HEK293 (cell line): Measurements from ENCODE around the gene KCNF1.
A peak's percentile ranks its signal among the peaks of the same experiment; 100 is the strongest.

ENCODE experiments used
- CTCF ChIA-PET: fragments of 350-600 bp; formaldehyde crosslinking; extraction: SDS; loops from one replicate; lab custom pipeline; 2021; ENCODE audit warnings: antibody characterized with exemption; lab: Yijun Ruan, JAX
- POLR2A ChIA-PET: fragments of 300-600 bp; formaldehyde crosslinking; extraction: SDS; loops from one replicate; lab custom pipeline; 2020; ENCODE audit warnings: antibody characterized with exemption, inconsistent platforms; lab: Yijun Ruan, JAX
- H3K27ac ChIP-seq: fragments of 200-500 bp; sonication (Bioruptor generic); 2 replicates; pipeline ENCODE4 v1.5.1; 2014; ENCODE audit warnings: low read depth, low read length, control low read depth, inconsistent platforms; ENCODE audit errors: extremely low read depth
- H3K36me3 ChIP-seq, 2 experiments: fragments of 200-500 bp in 1 of 2; sonication (Bioruptor generic) in 1 of 2; 1 replicate in 1 of 2; 2 replicates in 1 of 2; pipeline ENCODE4 v1.5.1; 2014 to 2017; ENCODE audit warnings: inconsistent platforms in 2 of 2, low read length in 2 of 2; ENCODE audit not compliant: control insufficient read depth in 2 of 2, insufficient read depth in 1 of 2
- H3K4me1 ChIP-seq: fragments of 200-500 bp; sonication (Bioruptor generic); 2 replicates; pipeline ENCODE4 v1.5.1; 2014; ENCODE audit warnings: mild to moderate bottlenecking, low read length, inconsistent platforms; ENCODE audit not compliant: control insufficient read depth, insufficient read depth
- H3K4me3 ChIP-seq: 2 replicates; pipeline ENCODE4 v1.5.1; 2011; ENCODE audit warnings: low read depth, mild to moderate bottlenecking, control low read depth, low read length, moderate library complexity
- H3K9me3 ChIP-seq: fragments of 200-500 bp; sonication (Bioruptor generic); 2 replicates; pipeline ENCODE4 v1.5.1; 2014; ENCODE audit warnings: low read depth, low read length, inconsistent platforms; ENCODE audit not compliant: control insufficient read depth, insufficient read depth
- BCL11B ChIP-seq: fragments of 450-650 bp; formaldehyde crosslinking; IDR thresholded peaks from 2 replicates; pipeline ENCODE4 v1.5.1; 2016; ENCODE audit warnings: low read depth, missing biosample characterization, missing genetic modification characterization
- GLIS2 ChIP-seq: fragments of 450-650 bp; formaldehyde crosslinking; IDR thresholded peaks from 2 replicates; pipeline ENCODE4 v1.5.1; 2016; ENCODE audit warnings: missing biosample characterization, missing genetic modification characterization
- ZBTB20 ChIP-seq: fragments of 450-650 bp; formaldehyde crosslinking; IDR thresholded peaks from 2 replicates; pipeline ENCODE4 v1.5.1; 2016; ENCODE audit warnings: missing biosample characterization, missing genetic modification characterization
- ZIC2 ChIP-seq: fragments of 450-650 bp; formaldehyde crosslinking; IDR thresholded peaks from 2 replicates; pipeline ENCODE4 v1.5.1; 2016; ENCODE audit warnings: missing biosample characterization, missing genetic modification characterization
- ZNF138 ChIP-seq: fragments of 450-650 bp; formaldehyde crosslinking; IDR thresholded peaks from 2 replicates; pipeline ENCODE4 v1.5.1; 2016; ENCODE audit warnings: missing biosample characterization, missing genetic modification characterization, borderline replicate concordance
- ZNF155 ChIP-seq: fragments of 450-650 bp; formaldehyde crosslinking; IDR thresholded peaks from 2 replicates; pipeline ENCODE4 v1.5.1; 2016; ENCODE audit warnings: missing biosample characterization, missing genetic modification characterization
- ZNF394 ChIP-seq: fragments of 450-650 bp; formaldehyde crosslinking; IDR thresholded peaks from 2 replicates; pipeline ENCODE4 v1.5.1; 2016; ENCODE audit warnings: missing biosample characterization, missing genetic modification characterization, mild to moderate bottlenecking, moderate library complexity, borderline replicate concordance
- ZNF404 ChIP-seq: fragments of 450-650 bp; formaldehyde crosslinking; IDR thresholded peaks from 2 replicates; pipeline ENCODE4 v1.5.1; 2017; ENCODE audit warnings: missing biosample characterization, missing genetic modification characterization
- ZNF555 ChIP-seq: fragments of 450-650 bp; formaldehyde crosslinking; conservative IDR thresholded peaks from 2 replicates; pipeline ENCODE4 v1.5.1; 2017; ENCODE audit warnings: missing biosample characterization, mild to moderate bottlenecking, missing genetic modification characterization, inconsistent platforms
- ZNF629 ChIP-seq: fragments of 450-650 bp; formaldehyde crosslinking; IDR thresholded peaks from 2 replicates; pipeline ENCODE4 v1.5.1; 2017; ENCODE audit warnings: missing biosample characterization, missing genetic modification characterization
- ZNF707 ChIP-seq: fragments of 450-650 bp; formaldehyde crosslinking; IDR thresholded peaks from 2 replicates; pipeline ENCODE4 v1.5.1; 2016; ENCODE audit warnings: missing biosample characterization, missing genetic modification characterization
- TF ChIP-seq, protein P1 (sequence below): fragments of 450-650 bp; formaldehyde crosslinking; IDR thresholded peaks from 2 replicates; pipeline ENCODE4 v1.5.1; 2016; ENCODE audit warnings: missing biosample characterization, missing genetic modification characterization
- TF ChIP-seq, protein P2 (sequence below): fragments of 450-650 bp; formaldehyde crosslinking; IDR thresholded peaks from 2 replicates; pipeline ENCODE4 v1.5.0; 2017; ENCODE audit warnings: missing biosample characterization, missing genetic modification characterization, borderline replicate concordance
- TF ChIP-seq, protein P3 (sequence below): fragments of 450-650 bp; formaldehyde crosslinking; IDR thresholded peaks from 2 replicates; pipeline ENCODE4 v1.5.1; 2016; ENCODE audit warnings: missing biosample characterization, missing genetic modification characterization
- TF ChIP-seq, protein P4 (sequence below): fragments of 450-650 bp; formaldehyde crosslinking; IDR thresholded peaks from 2 replicates; pipeline ENCODE4 v1.5.1; 2017; ENCODE audit warnings: missing biosample characterization, missing genetic modification characterization

The KCNF1 gene

DNA sequence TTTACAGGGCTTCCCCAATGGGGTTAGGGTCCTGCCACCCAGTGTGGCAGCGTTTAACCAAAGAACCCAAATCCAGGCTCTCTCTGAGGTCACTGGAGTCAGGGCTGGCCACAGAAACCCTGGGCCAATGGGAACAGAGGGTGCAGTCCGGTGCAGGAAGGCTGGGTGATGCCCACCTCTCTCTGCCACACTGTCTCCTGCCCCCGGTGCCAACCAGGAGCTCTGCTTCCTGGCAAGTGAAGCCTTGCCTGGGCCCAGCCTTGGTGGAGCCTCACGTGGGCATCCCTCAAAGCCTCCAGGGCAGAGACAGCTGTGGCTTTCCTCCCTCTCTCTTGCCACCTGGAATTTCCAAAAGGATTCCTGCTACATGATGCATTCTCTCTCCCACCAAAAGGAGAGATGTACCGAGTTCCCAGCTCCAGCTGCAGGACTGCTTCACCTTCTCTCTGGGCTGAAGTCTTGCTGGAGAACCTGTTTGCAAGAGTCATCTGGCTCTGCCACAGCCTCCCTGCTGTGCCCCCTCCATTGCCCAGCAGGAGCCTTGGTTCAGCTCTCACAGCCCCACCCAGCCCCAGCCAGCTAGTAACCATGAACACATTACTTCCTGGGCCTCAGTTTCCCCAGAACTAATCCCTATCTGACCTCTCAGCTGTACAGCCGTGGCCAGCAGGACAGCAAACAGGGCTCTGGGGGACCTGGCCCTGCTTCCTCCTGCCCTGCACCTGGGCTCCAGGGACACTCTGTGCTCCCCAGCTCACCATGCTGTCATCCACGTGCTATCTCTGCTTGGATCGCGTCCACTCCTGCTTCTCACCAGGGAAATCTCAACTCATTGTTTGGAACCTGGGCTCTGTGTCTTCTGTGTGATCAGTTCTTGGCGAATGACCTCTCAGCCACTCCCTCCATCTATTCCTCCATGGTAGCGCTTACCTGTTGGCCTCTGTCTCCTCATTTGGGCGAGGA lies 43.4 kb downstream of the KCNF1 start:
- Histone ChIP-seq H3K4me3 (no peak overlapping the region), H3K4me1 (no peaks in the 10 kb centered on the region), H3K36me3 (no peaks in the 10 kb centered on the region), H3K27ac (no peak overlapping the region), H3K9me3 (no peaks in the 10 kb centered on the region)
- CTCF ChIA-PET = no interaction called here
- TF ChIP-seq ZNF707 (tag by site-specific recombination) (no peak), ZNF394 (tag by site-specific recombination) (no peak), ZBTB20 (tag by site-specific recombination) (no peak), BCL11B (no peak), ZNF404 (tag by site-specific recombination) (no peak), ZIC2 (peak; percentile 53)
- TF ChIP-seq, protein P1, sequence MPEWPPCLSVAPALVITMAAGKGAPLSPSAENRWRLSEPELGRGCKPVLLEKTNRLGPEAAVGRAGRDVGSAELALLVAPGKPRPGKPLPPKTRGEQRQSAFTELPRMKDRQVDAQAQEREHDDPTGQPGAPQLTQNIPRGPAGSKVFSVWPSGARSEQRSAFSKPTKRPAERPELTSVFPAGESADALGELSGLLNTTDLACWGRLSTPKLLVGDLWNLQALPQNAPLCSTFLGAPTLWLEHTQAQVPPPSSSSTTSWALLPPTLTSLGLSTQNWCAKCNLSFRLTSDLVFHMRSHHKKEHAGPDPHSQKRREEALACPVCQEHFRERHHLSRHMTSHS (tag by site-specific recombination) = no peak
- POLR2A ChIA-PET = no interaction called here

DNA sequence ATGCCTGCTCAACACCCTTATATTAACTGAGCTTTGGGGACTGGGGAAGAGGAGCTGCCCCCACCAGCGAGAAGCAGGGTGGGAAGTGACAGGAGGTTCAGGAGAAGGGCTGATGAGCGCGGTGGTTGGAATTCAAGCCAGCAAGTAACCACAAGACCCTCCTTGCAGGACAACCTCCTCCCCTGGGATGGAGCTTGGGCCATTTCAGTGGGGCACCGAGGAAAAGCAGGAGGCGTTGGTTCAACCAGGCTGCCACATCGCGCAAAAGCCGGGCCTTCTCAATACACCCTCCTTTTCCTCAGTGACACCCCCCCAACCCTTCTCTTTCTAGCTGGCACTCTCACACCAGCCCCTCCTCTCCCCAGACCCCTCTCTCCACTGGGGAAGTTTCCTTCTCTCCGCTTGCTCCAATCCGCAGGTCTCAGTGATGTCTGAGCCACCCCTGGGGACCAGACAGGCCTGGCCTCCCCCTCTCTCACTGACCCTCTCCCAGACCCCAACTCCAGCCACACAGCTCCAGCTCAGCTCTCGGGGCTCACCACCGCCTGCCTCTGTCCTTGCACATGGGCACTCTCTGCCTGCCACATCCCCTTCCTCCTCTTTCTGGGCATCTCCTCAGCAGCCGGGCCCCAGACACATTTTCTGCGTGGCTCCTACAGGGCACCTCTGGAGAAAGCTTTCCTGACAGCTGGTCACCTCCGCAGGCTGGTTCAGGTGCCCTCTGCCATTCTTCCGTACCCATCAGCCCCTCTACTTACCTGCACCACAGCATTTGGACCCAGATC lies 44.5 kb downstream of the KCNF1 start:
- Histone ChIP-seq H3K36me3 (no peaks in the 10 kb centered on the region), H3K4me3 (no peak overlapping the region), H3K9me3 (no peaks in the 10 kb centered on the region), H3K27ac (no peak overlapping the region), H3K4me1 (no peaks in the 10 kb centered on the region)
- ChIA-PET CTCF (no interaction called here), POLR2A (no interaction called here)
- TF ChIP-seq, protein P2, sequence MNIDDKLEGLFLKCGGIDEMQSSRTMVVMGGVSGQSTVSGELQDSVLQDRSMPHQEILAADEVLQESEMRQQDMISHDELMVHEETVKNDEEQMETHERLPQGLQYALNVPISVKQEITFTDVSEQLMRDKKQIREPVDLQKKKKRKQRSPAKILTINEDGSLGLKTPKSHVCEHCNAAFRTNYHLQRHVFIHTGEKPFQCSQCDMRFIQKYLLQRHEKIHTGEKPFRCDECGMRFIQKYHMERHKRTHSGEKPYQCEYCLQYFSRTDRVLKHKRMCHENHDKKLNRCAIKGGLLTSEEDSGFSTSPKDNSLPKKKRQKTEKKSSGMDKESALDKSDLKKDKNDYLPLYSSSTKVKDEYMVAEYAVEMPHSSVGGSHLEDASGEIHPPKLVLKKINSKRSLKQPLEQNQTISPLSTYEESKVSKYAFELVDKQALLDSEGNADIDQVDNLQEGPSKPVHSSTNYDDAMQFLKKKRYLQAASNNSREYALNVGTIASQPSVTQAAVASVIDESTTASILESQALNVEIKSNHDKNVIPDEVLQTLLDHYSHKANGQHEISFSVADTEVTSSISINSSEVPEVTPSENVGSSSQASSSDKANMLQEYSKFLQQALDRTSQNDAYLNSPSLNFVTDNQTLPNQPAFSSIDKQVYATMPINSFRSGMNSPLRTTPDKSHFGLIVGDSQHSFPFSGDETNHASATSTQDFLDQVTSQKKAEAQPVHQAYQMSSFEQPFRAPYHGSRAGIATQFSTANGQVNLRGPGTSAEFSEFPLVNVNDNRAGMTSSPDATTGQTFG (tag by site-specific recombination) = no peak
- TF ChIP-seq GLIS2 (tag by site-specific recombination) (no peak), ZIC2 (no peak), ZNF155 (tag by site-specific recombination) (no peak), ZNF629 (tag by site-specific recombination) (no peak), ZNF555 (no peak), ZNF138 (tag by site-specific recombination) (no peak)
- TF ChIP-seq, protein P3, sequence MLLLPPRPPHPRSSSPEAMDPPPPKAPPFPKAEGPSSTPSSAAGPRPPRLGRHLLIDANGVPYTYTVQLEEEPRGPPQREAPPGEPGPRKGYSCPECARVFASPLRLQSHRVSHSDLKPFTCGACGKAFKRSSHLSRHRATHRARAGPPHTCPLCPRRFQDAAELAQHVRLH = no peak
- TF ChIP-seq, protein P4, sequence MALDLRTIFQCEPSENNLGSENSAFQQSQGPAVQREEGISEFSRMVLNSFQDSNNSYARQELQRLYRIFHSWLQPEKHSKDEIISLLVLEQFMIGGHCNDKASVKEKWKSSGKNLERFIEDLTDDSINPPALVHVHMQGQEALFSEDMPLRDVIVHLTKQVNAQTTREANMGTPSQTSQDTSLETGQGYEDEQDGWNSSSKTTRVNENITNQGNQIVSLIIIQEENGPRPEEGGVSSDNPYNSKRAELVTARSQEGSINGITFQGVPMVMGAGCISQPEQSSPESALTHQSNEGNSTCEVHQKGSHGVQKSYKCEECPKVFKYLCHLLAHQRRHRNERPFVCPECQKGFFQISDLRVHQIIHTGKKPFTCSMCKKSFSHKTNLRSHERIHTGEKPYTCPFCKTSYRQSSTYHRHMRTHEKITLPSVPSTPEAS (tag by site-specific recombination) = no peak
